Breast epithelium (tissue), 4 donors: ENCODE data around the gene CDC26. TPM values are rescaled to one million over a fixed set of nuclear protein-coding genes. Genes with fewer than 3 reads are reported as not detected.
A peak's percentile ranks its signal among the peaks of the same experiment; 100 is the strongest.

Experiments used
- DNase-seq, 2 donors: peaks; one replicate each; pipeline ENCODE4 v3.0.0-alpha.2; 2019; ENCODE audit warnings: low spot score in 2 of 2
- H3K27ac ChIP-seq, 2 donors: fragments of 200-600 bp; sonication (generic) in 1 of 2; one replicate each; pipeline ENCODE4 v1.5.1; 2016 to 2019; ENCODE audit warnings: mild to moderate bottlenecking in 1 of 2
- H3K27me3 ChIP-seq, 2 donors: fragments of 200-600 bp; sonication (generic) in 1 of 2; one replicate each; pipeline versions ENCODE4 v1.5.1 to v1.6.0; 2017 to 2019; ENCODE audit warnings: control low read depth in 1 of 2, mild to moderate bottlenecking in 1 of 2
- H3K36me3 ChIP-seq: fragments of 200-600 bp; one replicate; pipeline ENCODE4 v1.5.1; 2019
- H3K4me1 ChIP-seq, 2 donors: fragments of 200-600 bp; sonication (generic); one replicate each; pipeline ENCODE4 v1.5.1; 2016 to 2019; ENCODE audit warnings: control low read depth in 1 of 2
- H3K4me3 ChIP-seq, 3 donors: fragments of 200-600 bp; sonication (generic); 1 replicate in 2 of 3; 2 replicates in 1 of 3; pipeline ENCODE4 v1.5.1; 2016 to 2019; ENCODE audit warnings: mild to moderate bottlenecking in 3 of 3, moderate library complexity in 2 of 3
- H3K9me3 ChIP-seq, 2 donors: fragments of 200-600 bp; sonication (generic) in 1 of 2; one replicate each; pipeline ENCODE4 v1.5.1; 2016 to 2019; ENCODE audit warnings: control low read depth in 1 of 2
- POLR2A ChIP-seq: fragments of 450-650 bp; IDR thresholded peaks from one replicate; pipeline ENCODE4 v1.6.1; 2016; ENCODE audit warnings: antibody characterized with exemption, mild to moderate bottlenecking, moderate library complexity
- POLR2AphosphoS5 ChIP-seq, 3 donors: sonication (generic); formaldehyde crosslinking; IDR thresholded peaks; one replicate each; pipeline ENCODE4 v1.6.1; 2017; ENCODE audit warnings: antibody characterized with exemption in 3 of 3
- intact Hi-C: fragments of 100-400 bp; cut with DNase I; formaldehyde crosslinking; loops from one replicate; pipeline ENCODE4 v1.15.1; 2023; ENCODE audit warnings: low total_unique reads
- total RNA-seq, 3 donors: library from RNA; depleted of rRNA; stranded (reverse); fragments of >200 nt; gene quantifications; one replicate each; pipeline ENCODE4 v1.1.0, GENCODE V29; 2016
- TF ChIP-seq, protein P1 (sequence below), 3 donors: fragments of 450-650 bp; IDR thresholded peaks; one replicate each; pipeline ENCODE4 v1.5.1; 2016 to 2017; ENCODE audit warnings: antibody characterized with exemption in 3 of 3, mild to moderate bottlenecking in 3 of 3, moderate library complexity in 3 of 3

Gene CDC26
- 10 to 100 TPM; 32.0 to 46.2 (median 39.1) TPM for total RNA-seq

DNA sequence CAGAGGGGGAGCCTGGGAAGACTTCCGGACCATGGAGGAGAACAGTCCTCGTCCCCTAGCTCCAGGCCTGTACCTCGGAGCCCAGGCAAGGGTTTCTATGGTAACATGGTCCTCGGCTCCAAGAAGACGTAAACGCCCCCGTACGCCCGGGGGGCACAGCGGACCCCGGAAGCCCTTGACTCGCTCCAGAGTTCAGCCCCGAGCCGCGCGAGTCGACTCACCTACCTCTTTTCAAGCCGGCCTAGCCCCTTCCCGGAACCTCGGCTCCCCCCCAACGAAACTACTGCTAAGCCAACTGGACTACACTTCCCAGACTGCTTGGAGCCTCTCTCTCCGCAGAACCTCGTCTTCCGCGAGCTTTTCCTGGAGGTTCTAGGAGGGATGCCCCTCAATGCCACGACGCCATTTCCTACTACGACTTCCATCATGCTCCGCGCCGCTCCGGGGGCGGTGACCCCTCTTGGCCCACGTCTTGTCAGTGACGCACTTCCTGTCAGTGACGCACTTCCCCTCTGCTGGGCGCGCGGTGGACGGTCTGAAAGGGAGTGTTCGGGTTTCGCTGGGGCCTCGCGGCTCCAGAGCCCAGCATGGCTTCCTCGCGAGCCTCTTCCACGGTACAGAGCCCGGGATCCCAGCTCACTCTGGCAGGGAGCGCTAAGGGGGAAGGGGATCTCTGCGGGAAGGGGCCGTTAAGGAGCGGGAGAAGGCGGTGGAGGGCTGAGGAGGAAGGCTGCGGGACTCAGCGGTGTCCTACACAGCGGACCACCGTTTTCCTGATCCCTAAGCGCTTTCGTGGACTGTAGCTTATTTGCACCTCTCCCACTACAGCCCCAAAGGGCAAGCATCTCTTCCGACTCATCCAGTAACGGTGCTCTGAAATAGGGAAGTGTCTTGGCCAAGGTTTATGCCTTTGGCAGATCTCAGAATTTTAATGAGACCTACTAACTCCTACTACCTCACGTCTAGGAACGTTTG is at the start of gene CDC26, which contains the start of gene PRPF4:
CDC26 (minus strand) TSS at position 416 of the 975 bp plus-strand sequence. CDS start 3,065 bp downstream, outside the sequence.
PRPF4 (plus strand) TSS at position 502 of the 975 bp plus-strand sequence; CDS start at position 588, 86 bp downstream.
- Histone ChIP-seq H3K27me3 (no peaks in the 10 kb centered on the region), H3K4me3 (peak within 1 kb of the TSS; percentile 78 to 91 (median 78)), H3K9me3 (no peaks in the 10 kb centered on the region), H3K36me3 (no peaks in the 10 kb centered on the region), H3K4me1 (no peaks in the 10 kb centered on the region), H3K27ac (peak within 1 kb of the TSS; percentile 96)
- intact Hi-C loops = no loop called here
- peak; percentile 89 for TF ChIP-seq POLR2A
- peak; percentile 97 to 99 (median 98) for TF ChIP-seq POLR2AphosphoS5 (IDR thresholded peaks at IDR 0.05)
- TF ChIP-seq, protein P1, sequence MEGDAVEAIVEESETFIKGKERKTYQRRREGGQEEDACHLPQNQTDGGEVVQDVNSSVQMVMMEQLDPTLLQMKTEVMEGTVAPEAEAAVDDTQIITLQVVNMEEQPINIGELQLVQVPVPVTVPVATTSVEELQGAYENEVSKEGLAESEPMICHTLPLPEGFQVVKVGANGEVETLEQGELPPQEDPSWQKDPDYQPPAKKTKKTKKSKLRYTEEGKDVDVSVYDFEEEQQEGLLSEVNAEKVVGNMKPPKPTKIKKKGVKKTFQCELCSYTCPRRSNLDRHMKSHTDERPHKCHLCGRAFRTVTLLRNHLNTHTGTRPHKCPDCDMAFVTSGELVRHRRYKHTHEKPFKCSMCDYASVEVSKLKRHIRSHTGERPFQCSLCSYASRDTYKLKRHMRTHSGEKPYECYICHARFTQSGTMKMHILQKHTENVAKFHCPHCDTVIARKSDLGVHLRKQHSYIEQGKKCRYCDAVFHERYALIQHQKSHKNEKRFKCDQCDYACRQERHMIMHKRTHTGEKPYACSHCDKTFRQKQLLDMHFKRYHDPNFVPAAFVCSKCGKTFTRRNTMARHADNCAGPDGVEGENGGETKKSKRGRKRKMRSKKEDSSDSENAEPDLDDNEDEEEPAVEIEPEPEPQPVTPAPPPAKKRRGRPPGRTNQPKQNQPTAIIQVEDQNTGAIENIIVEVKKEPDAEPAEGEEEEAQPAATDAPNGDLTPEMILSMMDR (IDR thresholded peaks at IDR 0.05) = no peak
- peak; percentile 96 to 97 for DNase-seq

DNA sequence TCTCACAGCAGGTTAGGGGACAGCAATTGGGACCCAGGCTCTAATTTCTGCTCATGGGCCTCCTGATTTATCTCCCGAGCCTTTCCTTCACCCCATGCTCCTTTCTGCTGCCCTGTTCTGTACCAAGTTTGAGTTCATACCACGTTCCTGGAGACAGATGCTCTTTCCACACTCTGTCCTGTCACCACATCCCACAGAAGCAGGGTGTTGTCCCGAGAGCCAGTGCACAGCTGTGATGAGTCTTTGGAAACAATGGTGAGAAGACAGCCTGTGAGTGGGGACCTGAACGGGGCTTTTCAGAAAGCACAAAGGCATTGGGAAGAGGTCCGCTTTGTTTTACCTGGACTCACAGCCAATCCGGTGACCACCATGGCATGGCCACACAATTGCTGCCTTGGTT is 47.3 kb upstream of the CDC26 start:
- no peaks in the 10 kb centered on the region for H3K27me3 ChIP-seq
- H3K36me3 ChIP-seq = no peaks in the 10 kb centered on the region
- no peak overlapping the region for H3K27ac ChIP-seq
- DNase-seq = no peak
- intact Hi-C loops = no loop called here
- H3K9me3 ChIP-seq = no peaks in the 10 kb centered on the region
- H3K4me3 ChIP-seq = no peak overlapping the region
- no peak for TF ChIP-seq POLR2A
- no peak for TF ChIP-seq POLR2AphosphoS5 (IDR thresholded peaks at IDR 0.05)
- TF ChIP-seq, protein P1 (IDR thresholded peaks at IDR 0.05) = no peak
- no peaks in the 10 kb centered on the region for H3K4me1 ChIP-seq

DNA sequence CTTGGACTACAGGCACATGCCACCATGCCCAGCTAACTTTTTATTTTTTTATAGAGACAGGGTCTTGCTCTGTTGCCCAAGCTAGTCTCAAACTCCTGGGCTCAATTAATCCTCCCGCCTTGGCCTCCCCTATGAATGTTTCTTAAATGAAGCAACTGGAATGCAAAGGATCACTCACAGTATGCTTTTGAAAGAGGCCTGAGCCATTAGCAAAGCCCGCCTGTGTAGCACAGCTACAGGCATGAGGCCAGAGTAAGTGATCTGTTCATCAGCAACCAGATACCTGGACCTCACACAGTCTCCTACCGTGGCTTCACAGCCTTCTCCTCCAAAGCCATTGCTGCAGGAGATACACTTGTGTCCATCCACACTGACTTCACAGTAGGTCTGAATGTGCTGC is 44.7 kb upstream of the CDC26 start:
- Histone ChIP-seq H3K4me3 (no peak overlapping the region), H3K27me3 (no peaks in the 10 kb centered on the region), H3K4me1 (no peaks in the 10 kb centered on the region), H3K36me3 (no peaks in the 10 kb centered on the region), H3K27ac (no peak overlapping the region), H3K9me3 (no peaks in the 10 kb centered on the region)
- TF ChIP-seq POLR2AphosphoS5 (IDR thresholded peaks at IDR 0.05) (no peak), POLR2A (no peak)
- TF ChIP-seq, protein P1 (IDR thresholded peaks at IDR 0.05) = no peak
- DNase-seq = no peak
- intact Hi-C loops = no loop called here

DNA sequence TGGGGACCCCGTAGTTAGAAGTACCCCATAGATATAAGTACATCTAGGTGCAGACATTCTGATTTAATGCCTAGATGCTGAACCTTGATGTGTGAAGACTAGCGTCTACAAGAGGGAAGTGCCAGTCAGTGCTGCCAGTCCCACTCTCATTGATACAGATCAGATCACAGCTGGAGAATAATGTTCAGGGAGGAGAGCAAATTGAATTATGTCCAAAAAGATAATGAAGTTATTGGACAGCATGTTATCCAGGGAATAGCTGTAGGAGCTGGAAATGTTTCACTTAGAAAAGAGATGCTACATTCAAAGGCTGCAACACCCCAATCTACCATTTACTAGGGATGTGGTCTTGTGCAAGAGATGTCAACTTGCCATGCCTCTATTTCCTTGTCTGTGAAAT is 43.7 kb upstream of the CDC26 start:
- Histone ChIP-seq H3K4me1 (no peaks in the 10 kb centered on the region), H3K27ac (no peak overlapping the region), H3K9me3 (no peaks in the 10 kb centered on the region), H3K27me3 (no peaks in the 10 kb centered on the region), H3K4me3 (no peak overlapping the region), H3K36me3 (no peaks in the 10 kb centered on the region)
- intact Hi-C loops = no loop called here
- no peak for DNase-seq
- TF ChIP-seq POLR2AphosphoS5 (IDR thresholded peaks at IDR 0.05) = no peak
- no peak for TF ChIP-seq POLR2A
- TF ChIP-seq, protein P1 (IDR thresholded peaks at IDR 0.05) = no peak

DNA sequence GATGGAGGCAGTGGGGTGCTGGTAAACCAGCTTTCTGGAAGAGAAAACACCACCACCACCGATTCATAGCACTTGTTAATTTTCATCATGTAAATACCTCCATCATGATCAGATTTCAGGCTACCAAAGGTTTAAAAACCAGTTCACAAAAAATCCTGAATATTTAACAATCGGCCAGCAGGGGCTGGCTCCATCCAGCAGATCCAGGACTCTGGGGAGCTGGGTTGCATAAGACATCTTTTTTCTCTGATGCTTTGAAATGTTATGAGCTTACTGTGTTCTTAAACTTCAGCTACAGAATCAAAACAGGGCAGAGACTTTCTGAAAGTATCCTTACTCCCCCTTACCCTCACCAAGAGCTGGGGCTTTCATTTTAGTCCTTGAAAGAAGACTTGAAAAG is 42.4 kb upstream of the CDC26 start:
- H3K4me1 ChIP-seq = no peaks in the 10 kb centered on the region
- no peak overlapping the region for H3K4me3 ChIP-seq
- intact Hi-C loops = no loop called here
- H3K36me3 ChIP-seq = no peaks in the 10 kb centered on the region
- TF ChIP-seq, protein P1 (IDR thresholded peaks at IDR 0.05) = peak in 1 of 3 donors; percentile 17
- TF ChIP-seq POLR2AphosphoS5 (IDR thresholded peaks at IDR 0.05) = no peak
- H3K27ac ChIP-seq = no peak overlapping the region
- H3K27me3 ChIP-seq = no peaks in the 10 kb centered on the region
- DNase-seq = no peak
- no peaks in the 10 kb centered on the region for H3K9me3 ChIP-seq
